CD4-positive, alpha-beta T cell treated with Interferon gamma for 1 hour (primary cell): ENCODE data around the gene SNRPE.

ENCODE experiments used
- DNase-seq: peaks from one replicate; pipeline ENCODE4 v3.0.0-alpha.2; 2020

Gene SNRPE

GRCh38 chr1:203888807-203889251, 27.4 kb downstream of the SNRPE start:
- DNase-seq: no peak

GRCh38 chr1:203891950-203892349, 30.6 kb downstream of the SNRPE start:
- no peak for DNase-seq

- DNase-seq: no peak
Measured at GRCh38 chr1:203898458-203899352, 37.3 kb downstream of the SNRPE start.

GRCh38 chr1:203899353-203899716, 37.9 kb downstream of the SNRPE start:
- no peak for DNase-seq

- DNase-seq: no peak
Measured at GRCh38 chr1:203899869-203900714, 38.7 kb downstream of the SNRPE start.

GRCh38 chr1:203901581-203901980, 40.2 kb downstream of the SNRPE start:
- no peak for DNase-seq

- no peak for DNase-seq
Measured at GRCh38 chr1:203905275-203905674, 43.9 kb downstream of the SNRPE start.

- DNase-seq: no peak
Measured at GRCh38 chr1:203906932-203907331, 45.5 kb downstream of the SNRPE start.

- no peak for DNase-seq
Measured at GRCh38 chr1:203907901-203908300, 46.5 kb downstream of the SNRPE start.

- no peak for DNase-seq
Measured at GRCh38 chr1:203911806-203912205, 50.4 kb downstream of the SNRPE start.

- DNase-seq: no peak
Measured at GRCh38 chr1:203913073-203913521, 51.7 kb downstream of the SNRPE start.

- no peak for DNase-seq
Measured at GRCh38 chr1:203914292-203914691, 52.9 kb downstream of the SNRPE start.

- no peak for DNase-seq
Measured at GRCh38 chr1:203915811-203916210, 54.4 kb downstream of the SNRPE start.

GRCh38 chr1:203916756-203917155, 55.4 kb downstream of the SNRPE start:
- DNase-seq: no peak
